Neural progenitor cell (in vitro differentiated cells): ENCODE data around the gene TMEM128.

ENCODE experiments used
- EZH2 ChIP-seq: fragments of 200-600 bp; sonication (generic); IDR thresholded peaks from 2 replicates; pipeline ENCODE4 v1.6.1; 2017; ENCODE audit warnings: antibody characterized with exemption, mild to moderate bottlenecking, moderate library complexity
- EZH2phosphoT487 ChIP-seq: fragments of 200-600 bp; sonication (generic); IDR thresholded peaks from 2 replicates; pipeline ENCODE4 v1.6.1; 2017; ENCODE audit warnings: antibody characterized with exemption
- TF ChIP-seq, protein P1 (sequence below): fragments of 200-600 bp; sonication (generic); IDR thresholded peaks from 2 replicates; pipeline ENCODE4 v1.5.1; 2017; ENCODE audit warnings: antibody characterized with exemption, mild to moderate bottlenecking

GRCh38 chr4:4195354-4195753 lies 52.7 kb downstream of the TMEM128 start:
- TF ChIP-seq, protein P1, sequence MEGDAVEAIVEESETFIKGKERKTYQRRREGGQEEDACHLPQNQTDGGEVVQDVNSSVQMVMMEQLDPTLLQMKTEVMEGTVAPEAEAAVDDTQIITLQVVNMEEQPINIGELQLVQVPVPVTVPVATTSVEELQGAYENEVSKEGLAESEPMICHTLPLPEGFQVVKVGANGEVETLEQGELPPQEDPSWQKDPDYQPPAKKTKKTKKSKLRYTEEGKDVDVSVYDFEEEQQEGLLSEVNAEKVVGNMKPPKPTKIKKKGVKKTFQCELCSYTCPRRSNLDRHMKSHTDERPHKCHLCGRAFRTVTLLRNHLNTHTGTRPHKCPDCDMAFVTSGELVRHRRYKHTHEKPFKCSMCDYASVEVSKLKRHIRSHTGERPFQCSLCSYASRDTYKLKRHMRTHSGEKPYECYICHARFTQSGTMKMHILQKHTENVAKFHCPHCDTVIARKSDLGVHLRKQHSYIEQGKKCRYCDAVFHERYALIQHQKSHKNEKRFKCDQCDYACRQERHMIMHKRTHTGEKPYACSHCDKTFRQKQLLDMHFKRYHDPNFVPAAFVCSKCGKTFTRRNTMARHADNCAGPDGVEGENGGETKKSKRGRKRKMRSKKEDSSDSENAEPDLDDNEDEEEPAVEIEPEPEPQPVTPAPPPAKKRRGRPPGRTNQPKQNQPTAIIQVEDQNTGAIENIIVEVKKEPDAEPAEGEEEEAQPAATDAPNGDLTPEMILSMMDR: no peak
- TF ChIP-seq EZH2 (no peak), EZH2phosphoT487 (no peak)
